Stimulated activated CD4-positive, alpha-beta T cell treated with anti-CD3 and anti-CD28 coated beads, TNF-alpha, amount 100 ng/mL, for 4 hours (primary cell): ENCODE measurements around the gene SMARCA1.

ENCODE experiments used
- DNase-seq, 3 experiments: peaks; one replicate each; pipeline ENCODE4 v3.0.0-alpha.2; 2020; ENCODE audit warnings: low read depth in 3 of 3

Gene SMARCA1

GRCh38 chrX:129531132-129531531 lies 7.8 kb upstream of the SMARCA1 start:
- DNase-seq: no peak

- DNase-seq: no peak
These were observed 7.1 kb upstream of the SMARCA1 start for GRCh38 chrX:129530410-129530809.

- DNase-seq: no peak
These were observed 6.5 kb upstream of the SMARCA1 start for GRCh38 chrX:129529685-129530281.

- DNase-seq: no peak
These were observed 2.6 kb upstream of the SMARCA1 start for GRCh38 chrX:129525896-129526295.

GRCh38 chrX:129525162-129525561 lies 1.9 kb upstream of the SMARCA1 start:
- no peak for DNase-seq

GRCh38 chrX:129524250-129524850 lies 1.1 kb upstream of the SMARCA1 start:
- no peak for DNase-seq

- no peak for DNase-seq
These were observed 859 bp downstream of the SMARCA1 start for GRCh38 chrX:129522184-129523078.

- DNase-seq: no peak
These were observed 3.1 kb downstream of the SMARCA1 start for GRCh38 chrX:129520151-129520550.

GRCh38 chrX:129516402-129516801 lies 6.9 kb downstream of the SMARCA1 start:
- no peak for DNase-seq

- no peak for DNase-seq
These were observed 10.9 kb downstream of the SMARCA1 start for GRCh38 chrX:129512409-129512808.

GRCh38 chrX:129511689-129512088 lies 11.6 kb downstream of the SMARCA1 start:
- DNase-seq: no peak

GRCh38 chrX:129510331-129510730 lies 13.0 kb downstream of the SMARCA1 start:
- no peak for DNase-seq

- no peak for DNase-seq
These were observed 26.0 kb downstream of the SMARCA1 start for GRCh38 chrX:129497146-129497843.

- no peak for DNase-seq
These were observed 26.7 kb downstream of the SMARCA1 start for GRCh38 chrX:129496625-129497024.

- DNase-seq: no peak
These were observed 27.4 kb downstream of the SMARCA1 start for GRCh38 chrX:129495900-129496299.

GRCh38 chrX:129494887-129495286 lies 28.4 kb downstream of the SMARCA1 start:
- no peak for DNase-seq

GRCh38 chrX:129493643-129494042 lies 29.6 kb downstream of the SMARCA1 start:
- DNase-seq: no peak

GRCh38 chrX:129490330-129490729 lies 33.0 kb downstream of the SMARCA1 start:
- DNase-seq: no peak

- no peak for DNase-seq
These were observed 34.9 kb downstream of the SMARCA1 start for GRCh38 chrX:129488359-129488758.

GRCh38 chrX:129480889-129481288 lies 42.4 kb downstream of the SMARCA1 start:
- DNase-seq: no peak

GRCh38 chrX:129478516-129478915 lies 44.8 kb downstream of the SMARCA1 start:
- no peak for DNase-seq

- no peak for DNase-seq
These were observed 51.2 kb downstream of the SMARCA1 start for GRCh38 chrX:129472116-129472515.
